HUES64 (cell line): Measurements from ENCODE around the gene MAP2K2.

ENCODE experiments used
- H3K27ac ChIP-seq: 2 replicates; pipeline ENCODE4 v1.7.0; 2013; ENCODE audit warnings: low read depth, low read length, inconsistent platforms
- H3K27me3 ChIP-seq: 2 replicates; pipeline ENCODE4 v1.6.1; 2013; ENCODE audit warnings: mild to moderate bottlenecking, low read length; ENCODE audit not compliant: insufficient read depth
- H3K36me3 ChIP-seq: 2 replicates; pipeline ENCODE4 v1.6.1; 2013; ENCODE audit warnings: mild to moderate bottlenecking, low read length; ENCODE audit not compliant: insufficient read depth
- H3K4me1 ChIP-seq: 2 replicates; pipeline ENCODE4 v1.6.1; 2013; ENCODE audit warnings: mild to moderate bottlenecking, low read length, moderate library complexity; ENCODE audit not compliant: insufficient read depth
- H3K4me3 ChIP-seq: 2 replicates; pipeline ENCODE4 v1.5.1; 2013; ENCODE audit warnings: mild to moderate bottlenecking, low read length, moderate library complexity
- H3K9ac ChIP-seq: 2 replicates; pipeline ENCODE4 v1.6.1; 2013; ENCODE audit warnings: mild to moderate bottlenecking, low read depth, low read length
- H3K9me3 ChIP-seq: 2 replicates; pipeline ENCODE4 v1.6.1; 2013; ENCODE audit warnings: low read depth, low read length; ENCODE audit not compliant: insufficient read depth
- WGBS: fragments of 150-250, 120-280 bp; methylation state at CpG from one replicate; pipeline ENCODE4 v1.1.7; 2013; ENCODE audit warnings: missing lambda C conversion rate; 5-methylcytosine and 5-hydroxymethylcytosine counted together

MAP2K2 gene

GRCh38 chr19:4086411-4086867 is 37.5 kb downstream of the MAP2K2 start:
- H3K27ac ChIP-seq: no peak overlapping the region
- H3K9ac ChIP-seq: no peak overlapping the region
- no peaks in the 10 kb centered on the region for H3K9me3 ChIP-seq
- H3K27me3 ChIP-seq: no peaks in the 10 kb centered on the region
- 82% methylated on average over 17 of the region's 17 CpGs for WGBS
- no peaks in the 10 kb centered on the region for H3K4me1 ChIP-seq
- H3K4me3 ChIP-seq: no peak overlapping the region
- peaks cover 20% of the 10 kb centered on the region for H3K36me3 ChIP-seq

- Histone ChIP-seq H3K9ac (no peak overlapping the region), H3K27me3 (no peaks in the 10 kb centered on the region), H3K9me3 (no peaks in the 10 kb centered on the region), H3K4me1 (no peaks in the 10 kb centered on the region), H3K4me3 (no peak overlapping the region), H3K27ac (no peak overlapping the region), H3K36me3 (peaks cover 8% of the 10 kb centered on the region)
- WGBS: 91% methylated on average over 8 of the region's 8 CpGs
Measured at GRCh38 chr19:4084547-4084877, 39.4 kb downstream of the MAP2K2 start.

GRCh38 chr19:4083677-4084546 is 40.0 kb downstream of the MAP2K2 start:
- Histone ChIP-seq H3K36me3 (peaks cover 2% of the 10 kb centered on the region; the same call in 1 of the 2 replicates), H3K27ac (no peak overlapping the region), H3K4me3 (no peak overlapping the region), H3K4me1 (no peaks in the 10 kb centered on the region), H3K9ac (no peak overlapping the region), H3K9me3 (no peaks in the 10 kb centered on the region), H3K27me3 (no peaks in the 10 kb centered on the region)
- WGBS: 86% methylated on average over 27 of the region's 28 CpGs

- Histone ChIP-seq H3K27ac (no peak overlapping the region), H3K9ac (no peak overlapping the region), H3K4me1 (no peaks in the 10 kb centered on the region; the same call in 1 of the 2 replicates), H3K36me3 (no peaks in the 10 kb centered on the region), H3K4me3 (no peak overlapping the region), H3K9me3 (no peaks in the 10 kb centered on the region), H3K27me3 (no peaks in the 10 kb centered on the region)
- 79% methylated on average over 9 of the region's 9 CpGs for WGBS
Measured at GRCh38 chr19:4082172-4082571, 41.8 kb downstream of the MAP2K2 start.

- WGBS: 17% methylated on average over 2 of the region's 2 CpGs
- Histone ChIP-seq H3K4me3 (no peak overlapping the region), H3K9me3 (no peaks in the 10 kb centered on the region), H3K9ac (no peak overlapping the region), H3K27me3 (no peaks in the 10 kb centered on the region), H3K27ac (no peak overlapping the region), H3K4me1 (no peaks in the 10 kb centered on the region; the same call in 1 of the 2 replicates), H3K36me3 (no peaks in the 10 kb centered on the region)
Measured at GRCh38 chr19:4081441-4082129, 42.3 kb downstream of the MAP2K2 start.

GRCh38 chr19:4080473-4080872 is 43.4 kb downstream of the MAP2K2 start:
- Histone ChIP-seq H3K4me3 (no peak overlapping the region), H3K27ac (no peak overlapping the region), H3K9ac (no peak overlapping the region), H3K36me3 (no peaks in the 10 kb centered on the region), H3K9me3 (no peaks in the 10 kb centered on the region), H3K27me3 (no peaks in the 10 kb centered on the region), H3K4me1 (no peaks in the 10 kb centered on the region; the same call in 1 of the 2 replicates)
- WGBS: 67% methylated on average over 5 of the region's 6 CpGs

GRCh38 chr19:4077800-4078684 is 45.9 kb downstream of the MAP2K2 start:
- WGBS: 48% methylated on average over 28 of the region's 33 CpGs
- no peak overlapping the region for H3K4me3 ChIP-seq
- H3K9me3 ChIP-seq: no peaks in the 10 kb centered on the region
- H3K27me3 ChIP-seq: no peaks in the 10 kb centered on the region
- H3K4me1 ChIP-seq: no peaks in the 10 kb centered on the region; the same call in 1 of the 2 replicates
- no peak overlapping the region for H3K9ac ChIP-seq
- no peak overlapping the region for H3K27ac ChIP-seq
- no peaks in the 10 kb centered on the region for H3K36me3 ChIP-seq

- Histone ChIP-seq H3K9me3 (no peaks in the 10 kb centered on the region), H3K27me3 (no peaks in the 10 kb centered on the region), H3K4me1 (no peaks in the 10 kb centered on the region; the same call in 1 of the 2 replicates), H3K4me3 (no peak overlapping the region), H3K27ac (no peak overlapping the region), H3K36me3 (no peaks in the 10 kb centered on the region), H3K9ac (no peak overlapping the region)
- 74% methylated on average over 3 of the region's 3 CpGs for WGBS
Measured at GRCh38 chr19:4077007-4077374, 46.9 kb downstream of the MAP2K2 start.

GRCh38 chr19:4075373-4075772 is 48.5 kb downstream of the MAP2K2 start:
- Histone ChIP-seq H3K27me3 (no peaks in the 10 kb centered on the region), H3K27ac (no peak overlapping the region), H3K4me1 (no peaks in the 10 kb centered on the region; the same call in 1 of the 2 replicates), H3K9ac (no peak overlapping the region), H3K9me3 (no peaks in the 10 kb centered on the region), H3K4me3 (no peak overlapping the region), H3K36me3 (no peaks in the 10 kb centered on the region)
- WGBS: 85% methylated on average over 9 of the region's 9 CpGs

- 87% methylated on average over 3 of the region's 3 CpGs for WGBS
- Histone ChIP-seq H3K27me3 (peaks cover 27% of the 10 kb centered on the region), H3K9me3 (no peaks in the 10 kb centered on the region), H3K36me3 (no peaks in the 10 kb centered on the region), H3K9ac (no peak overlapping the region), H3K4me3 (no peak overlapping the region), H3K27ac (no peak overlapping the region), H3K4me1 (no peaks in the 10 kb centered on the region)
Measured at GRCh38 chr19:4071610-4072009, 52.3 kb downstream of the MAP2K2 start.
